NCI-H2227 treated with DMSO at 0.1 percent for 48 hours (cell line): ENCODE measurements around the gene AIFM2.
"Not testable (repeated sequence)": the region's sequence is repeated elsewhere in the genome, so short reads cannot be mapped to it uniquely, and the experiment has no call there.

Source experiments
- DNase-seq: peaks from one replicate; lab custom pipeline; 2025; lab: John Stamatoyannopoulos, UW

Gene AIFM2

DNA sequence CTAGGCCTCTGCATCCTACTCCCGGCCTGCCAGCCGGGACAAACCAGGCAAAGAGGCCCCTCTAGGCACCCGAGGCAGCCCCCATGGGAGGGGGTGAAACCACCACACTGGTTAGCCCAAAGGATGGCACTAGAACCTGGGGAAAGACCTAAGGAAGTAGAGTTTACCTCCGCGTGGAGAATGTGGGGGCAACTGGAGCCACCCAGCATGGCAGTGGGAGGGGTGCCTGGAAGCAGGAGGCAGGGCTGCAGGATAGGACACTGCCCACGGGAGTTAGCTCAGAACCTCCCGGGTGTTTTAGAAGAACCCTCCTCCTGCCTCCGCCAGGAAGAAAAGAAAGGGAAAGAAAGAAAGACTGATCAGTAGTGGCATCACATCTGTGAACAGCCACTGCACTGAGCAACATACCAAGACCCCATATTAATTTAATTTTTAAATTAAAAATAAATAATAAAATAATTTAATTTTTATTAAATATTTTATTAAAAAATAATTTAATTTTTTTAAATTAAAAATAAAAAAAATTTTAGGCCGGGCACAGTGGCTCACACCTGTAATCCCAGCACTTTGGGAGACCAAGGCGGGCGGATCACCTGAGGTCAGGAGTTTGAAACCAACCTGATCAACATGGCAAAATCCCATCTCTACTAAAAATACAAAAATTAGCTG, 11.2 kb downstream of the AIFM2 start:
- DNase-seq = no peak

- DNase-seq = no peak
Observed at GRCh38 chr10:70120417-70120816, 12.2 kb downstream of the AIFM2 start.

DNA sequence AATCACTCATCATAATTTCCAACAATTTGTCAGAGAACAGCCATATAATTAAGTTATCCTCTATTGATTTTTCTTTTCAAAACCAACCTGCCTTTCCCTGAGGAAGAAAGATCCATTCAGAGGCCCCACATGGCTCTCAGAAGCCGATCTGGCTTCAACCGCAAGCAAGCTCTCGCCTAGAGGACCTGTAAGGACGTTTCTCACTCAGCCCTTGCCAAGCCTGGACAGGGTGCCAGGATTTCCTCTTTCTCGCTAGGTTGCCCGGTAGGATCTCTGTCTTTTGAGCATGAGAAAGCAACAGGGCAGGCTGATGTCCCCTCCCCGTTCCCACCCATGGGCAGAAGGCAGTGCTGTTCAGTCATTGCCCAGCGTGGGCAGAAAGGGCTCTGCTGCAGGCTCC, 13.0 kb downstream of the AIFM2 start:
- DNase-seq = peak; percentile 15

DNA sequence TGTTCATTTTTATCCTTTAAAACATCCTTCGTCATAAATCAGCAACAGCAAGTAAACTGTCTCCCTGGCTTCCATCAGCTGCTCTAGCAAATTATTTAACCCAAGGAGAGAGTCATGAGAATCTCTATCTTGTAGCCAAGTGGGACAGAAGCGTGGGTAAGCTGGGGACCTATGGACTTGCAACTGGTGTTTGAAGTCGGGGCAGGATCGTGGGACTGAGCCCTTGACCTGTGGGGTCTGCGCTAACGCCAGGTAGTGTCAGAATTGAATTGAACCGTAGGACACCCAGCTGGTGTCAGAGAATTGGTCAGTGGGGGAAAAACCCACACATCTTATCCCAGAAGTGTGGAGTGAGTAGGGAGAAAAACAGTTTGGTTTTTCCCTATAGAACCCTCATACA, 13.4 kb downstream of the AIFM2 start:
- DNase-seq = no peak

- no peak for DNase-seq
Observed at GRCh38 chr10:70118196-70118595, 14.4 kb downstream of the AIFM2 start.

GRCh38 chr10:70117646-70118045, 15.0 kb downstream of the AIFM2 start:
- DNase-seq = no peak

- DNase-seq = no peak
Observed at GRCh38 chr10:70115948-70116682, 16.5 kb downstream of the AIFM2 start.

- DNase-seq = no peak
Observed at GRCh38 chr10:70114902-70115301, 17.7 kb downstream of the AIFM2 start.

GRCh38 chr10:70112071-70112470, 20.6 kb downstream of the AIFM2 start:
- no peak for DNase-seq

- no peak for DNase-seq
Observed at GRCh38 chr10:70111496-70111895, 21.1 kb downstream of the AIFM2 start.

DNA sequence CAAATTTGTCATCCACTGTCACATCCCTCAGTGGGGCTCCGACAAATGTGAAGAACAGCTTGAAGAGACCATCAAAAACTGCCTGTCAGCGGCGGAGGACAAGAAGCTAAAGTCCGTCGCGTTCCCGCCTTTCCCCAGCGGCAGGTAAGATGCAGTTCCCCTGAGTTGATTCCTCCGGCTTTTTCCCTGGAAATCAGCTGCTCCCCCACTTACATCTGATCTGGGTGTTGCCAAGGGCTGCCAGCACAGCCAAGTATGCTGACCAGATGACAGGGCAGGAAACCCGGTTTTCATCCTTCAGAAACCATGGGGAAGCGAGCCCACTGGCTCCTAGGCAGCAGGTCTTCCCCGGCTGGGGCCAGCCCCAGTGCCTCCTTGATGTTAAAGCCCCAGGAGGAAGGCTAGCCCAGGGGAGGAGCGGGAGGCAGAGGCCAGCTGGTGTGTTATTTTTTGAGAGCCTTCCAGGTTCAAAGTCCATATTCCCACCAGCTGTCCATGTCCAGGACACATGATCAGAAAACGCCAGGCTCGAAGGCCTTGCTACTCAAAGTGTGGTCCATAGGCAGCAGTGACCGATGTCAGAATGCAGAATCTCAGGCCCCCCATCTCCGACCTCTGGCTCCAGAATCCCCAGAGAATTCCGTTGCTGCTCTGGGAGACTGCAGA, 23.4 kb downstream of the AIFM2 start:
- no peak for DNase-seq

- DNase-seq = no peak
Observed at GRCh38 chr10:70106958-70107791, 25.4 kb downstream of the AIFM2 start.

- no peak for DNase-seq
Observed at GRCh38 chr10:70101668-70102067, 31.0 kb downstream of the AIFM2 start.

- not testable (repeated sequence) for DNase-seq
Observed at GRCh38 chr10:70101068-70101562, 31.5 kb downstream of the AIFM2 start.

DNA sequence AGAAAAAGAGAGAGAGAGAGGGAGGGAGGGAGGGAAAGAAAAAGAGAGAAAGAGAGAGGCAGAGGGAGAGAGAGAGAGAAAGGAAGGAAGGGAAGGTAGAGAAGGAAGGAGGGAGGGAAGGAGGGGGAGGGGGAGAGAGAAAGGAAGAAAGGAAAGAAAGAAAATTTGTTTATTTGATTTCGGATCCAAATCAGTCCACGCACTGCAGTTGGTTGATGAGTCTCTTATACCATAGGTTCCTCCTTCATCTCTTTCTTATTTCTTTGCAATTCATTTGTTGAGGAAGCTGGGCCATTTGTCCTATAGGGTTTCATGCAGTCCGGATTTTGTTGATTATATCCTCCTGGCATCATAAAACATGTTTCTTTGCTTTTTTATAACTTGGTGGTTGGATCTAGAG, 34.4 kb downstream of the AIFM2 start:
- no peak for DNase-seq

- DNase-seq = no peak
Observed at GRCh38 chr10:70097459-70097858, 35.2 kb downstream of the AIFM2 start.

GRCh38 chr10:70096705-70097420, 35.8 kb downstream of the AIFM2 start:
- DNase-seq = no peak

DNA sequence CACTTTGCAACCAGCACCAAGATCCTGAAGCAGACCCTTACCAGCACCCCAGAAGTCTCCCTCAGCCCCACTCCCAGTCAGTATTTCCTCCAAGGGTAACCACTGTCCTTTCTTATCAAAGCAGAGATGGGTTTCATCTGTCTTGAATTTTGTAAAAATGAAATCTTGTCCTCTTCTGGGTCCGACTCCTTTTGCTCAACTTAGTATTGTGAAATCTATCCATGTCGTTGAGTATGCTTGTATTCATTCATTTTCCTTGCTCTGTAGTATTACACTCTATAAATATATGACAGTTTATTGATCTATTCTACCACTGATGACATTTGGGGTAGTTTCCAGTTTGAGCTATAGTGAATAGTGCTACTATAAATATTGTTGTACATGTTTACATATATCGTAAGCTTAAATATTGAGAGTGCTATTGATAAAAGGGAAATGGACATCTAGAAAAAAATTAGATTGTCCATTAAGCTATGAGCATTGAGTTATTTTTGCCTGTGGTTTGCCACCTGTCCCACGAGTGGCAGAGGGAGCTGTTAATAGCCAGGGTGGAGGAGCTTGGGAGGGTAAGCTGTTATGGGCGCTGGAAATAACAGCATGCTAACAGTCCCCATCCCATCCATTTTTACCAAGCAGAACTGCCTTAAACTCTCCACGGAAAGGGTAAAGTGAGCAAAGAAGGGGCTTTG, 36.5 kb downstream of the AIFM2 start:
- DNase-seq = no peak

- no peak for DNase-seq
Observed at GRCh38 chr10:70094250-70094649, 38.4 kb downstream of the AIFM2 start.

DNA sequence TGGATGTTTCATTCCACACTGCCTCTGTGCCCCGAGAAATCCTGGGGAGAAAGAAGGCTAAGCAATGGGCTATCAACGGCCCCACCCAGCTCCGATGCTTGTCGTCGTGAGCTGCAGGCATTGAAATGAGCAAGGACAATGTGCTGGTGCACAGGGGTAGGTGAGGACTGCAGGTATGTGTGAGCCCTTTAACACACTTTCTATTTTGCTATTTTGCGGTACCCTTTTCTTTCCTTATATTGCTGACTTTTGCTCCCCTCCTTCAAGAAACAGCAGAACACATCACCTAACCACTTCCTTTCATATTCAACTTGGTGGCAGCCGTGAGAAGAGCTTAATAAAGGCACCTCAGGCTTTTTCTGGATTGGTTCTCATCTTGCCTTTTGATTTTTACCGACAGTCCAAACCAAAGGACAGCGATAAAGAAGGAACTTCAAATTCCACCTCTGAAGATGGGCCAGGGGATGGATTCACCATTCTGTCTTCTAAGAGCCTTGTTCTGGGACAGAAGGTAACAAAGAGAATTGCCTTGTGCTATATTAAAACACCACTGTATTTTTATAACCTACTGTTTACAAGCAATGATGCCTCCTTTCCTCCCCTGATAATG, 39.2 kb downstream of the AIFM2 start:
- DNase-seq = no peak

DNA sequence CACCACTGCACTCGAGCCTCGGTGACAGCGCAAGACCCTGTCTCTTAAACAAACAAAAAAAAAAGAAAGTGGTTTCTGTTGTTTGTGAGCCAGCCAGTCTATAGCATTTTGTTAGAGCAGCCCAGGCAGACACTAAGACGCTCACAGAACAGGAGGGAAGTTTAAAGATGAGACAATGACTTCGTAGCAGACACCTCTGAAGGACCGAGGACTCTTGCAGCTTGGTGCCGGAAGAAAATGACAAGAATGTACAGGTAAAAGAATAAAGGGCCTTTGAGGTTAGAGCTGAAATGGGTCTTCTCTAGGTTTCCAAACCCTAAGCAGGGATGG, 40.3 kb downstream of the AIFM2 start:
- DNase-seq = no peak
